Activated T-cell treated with anti-CD3 and anti-CD28 coated beads for 1 hour (primary cell): Measurements from ENCODE around the gene SVBP.
"Not testable (repeated sequence)": the region's sequence is repeated elsewhere in the genome, so short reads cannot be mapped to it uniquely, and the experiment has no call there.

ENCODE experiments used
- DNase-seq: peaks from one replicate; pipeline ENCODE4 v3.0.0-alpha.2; 2020; ENCODE audit warnings: low read depth

Gene SVBP

DNA sequence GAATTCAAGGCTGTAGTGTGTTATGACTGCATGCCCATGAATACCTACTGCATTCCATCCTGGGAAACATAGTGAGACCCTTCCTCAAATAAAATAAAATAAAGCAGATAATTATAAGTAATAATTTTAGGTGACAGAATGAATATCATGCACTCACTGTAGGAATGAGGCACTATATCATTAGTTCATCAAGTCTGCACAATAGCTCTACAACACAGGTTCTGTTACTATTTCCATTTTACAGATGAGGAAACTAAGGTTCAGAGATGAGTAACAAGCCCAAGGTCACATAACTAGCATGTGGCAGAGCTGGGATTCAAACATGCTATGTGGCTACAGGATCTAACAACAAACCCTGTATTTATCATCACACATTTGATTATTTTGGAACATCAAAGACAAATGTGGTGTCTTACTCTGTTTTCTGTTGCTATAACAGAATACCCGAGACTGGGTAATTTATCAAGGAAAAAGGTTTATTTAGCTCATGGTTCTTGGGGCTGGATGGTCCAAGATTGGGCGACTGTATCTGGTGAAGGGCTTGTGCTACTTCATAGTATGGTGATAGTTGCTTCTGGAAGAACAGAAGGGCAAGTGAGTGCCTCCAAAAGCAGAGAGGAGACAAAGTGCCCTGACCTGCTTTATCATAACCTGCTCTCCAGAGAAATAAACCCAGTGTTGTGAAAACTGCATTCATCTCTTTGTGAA, 24.4 kb upstream of the SVBP start:
- no peak for DNase-seq

DNA sequence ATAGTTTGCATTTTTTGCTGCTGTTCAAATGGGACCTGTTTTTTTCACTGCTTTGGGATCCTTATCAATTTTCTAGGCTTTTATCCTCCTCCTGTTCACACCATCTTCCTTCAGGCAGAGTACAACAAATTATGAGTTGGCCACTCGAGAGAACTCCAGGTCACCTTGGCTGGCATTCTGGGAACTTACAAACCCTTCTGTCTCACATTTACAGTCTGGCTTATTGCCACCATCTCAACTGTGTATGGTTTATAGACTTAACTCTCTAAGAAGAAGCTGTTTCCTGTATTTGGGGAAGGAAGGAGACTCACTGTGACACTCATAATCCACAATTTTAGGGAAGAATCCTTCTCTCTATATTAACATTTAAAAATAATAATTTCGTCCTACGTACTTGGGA, 23.8 kb upstream of the SVBP start:
- DNase-seq = no peak

DNA sequence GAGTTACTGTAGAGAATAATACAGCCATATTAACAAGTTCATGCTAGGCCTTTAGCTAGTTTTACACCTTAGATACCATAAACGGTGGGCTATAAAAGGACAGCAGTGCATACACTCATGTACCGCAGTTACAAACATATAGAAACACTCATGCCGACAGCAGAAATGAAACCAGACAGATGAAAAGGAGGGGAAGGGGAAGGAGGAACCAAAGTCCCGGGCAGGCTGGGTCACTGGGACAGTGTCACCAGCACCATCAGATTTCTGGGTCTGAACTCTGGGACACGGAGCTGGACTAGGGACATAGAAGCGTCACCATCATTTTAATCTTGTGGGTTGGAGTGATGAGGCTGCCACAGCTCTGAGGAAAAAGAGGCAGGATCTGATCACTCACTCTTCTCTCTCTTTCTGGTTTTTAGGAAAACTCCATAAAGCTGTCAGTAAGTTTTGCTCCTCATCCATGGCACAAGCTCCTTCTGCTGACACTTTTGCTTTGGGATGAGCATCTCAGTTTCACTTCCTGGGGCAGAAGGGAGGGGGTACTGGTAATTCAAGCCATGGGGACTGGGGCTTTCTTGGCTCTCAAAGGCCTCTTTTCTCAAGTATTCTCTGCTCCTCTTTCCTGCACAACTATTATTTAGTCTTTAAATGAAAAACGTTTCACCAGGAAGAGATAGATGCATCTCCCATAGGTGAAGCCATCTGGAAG, 21.4 kb upstream of the SVBP start:
- DNase-seq = no peak

DNA sequence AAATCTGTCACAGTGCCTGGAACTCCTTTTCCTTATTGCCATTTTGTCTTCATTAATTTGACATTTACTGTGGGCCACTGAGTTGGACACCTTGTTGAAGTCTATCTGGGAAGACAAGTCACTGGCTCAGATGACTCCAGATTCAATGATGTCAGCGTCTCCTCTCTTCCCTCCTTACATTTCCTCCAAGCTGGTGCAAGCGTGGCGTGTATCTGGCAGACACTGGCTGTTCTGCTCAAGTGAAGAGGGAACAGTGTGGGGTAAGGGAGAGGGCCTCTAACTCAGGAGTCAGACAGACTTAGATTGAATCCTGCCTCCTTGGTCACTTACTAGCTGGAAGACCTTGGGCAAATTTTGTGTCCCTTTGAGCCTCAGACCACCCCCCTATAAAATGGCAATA, 20.5 kb upstream of the SVBP start:
- no peak for DNase-seq

DNA sequence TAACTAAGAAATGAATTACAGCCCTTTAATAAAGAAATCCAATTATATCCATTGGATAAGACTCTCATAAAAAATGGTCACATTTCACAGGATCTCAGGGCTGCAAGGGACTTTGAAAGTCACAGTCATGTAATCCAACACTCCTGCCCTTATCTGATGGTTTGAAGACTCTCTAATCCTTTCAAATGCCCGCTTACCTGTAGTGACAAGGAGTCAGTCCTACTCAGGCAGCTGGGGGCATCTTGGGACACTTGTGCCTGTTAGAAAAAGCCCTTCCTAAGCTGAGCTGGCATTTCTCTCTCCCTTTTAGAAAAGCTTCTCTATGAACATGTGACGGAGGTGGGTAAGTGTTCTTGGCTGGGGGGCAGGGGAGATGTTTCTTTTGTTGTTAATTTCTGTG, 18.2 kb upstream of the SVBP start:
- no peak for DNase-seq

DNA sequence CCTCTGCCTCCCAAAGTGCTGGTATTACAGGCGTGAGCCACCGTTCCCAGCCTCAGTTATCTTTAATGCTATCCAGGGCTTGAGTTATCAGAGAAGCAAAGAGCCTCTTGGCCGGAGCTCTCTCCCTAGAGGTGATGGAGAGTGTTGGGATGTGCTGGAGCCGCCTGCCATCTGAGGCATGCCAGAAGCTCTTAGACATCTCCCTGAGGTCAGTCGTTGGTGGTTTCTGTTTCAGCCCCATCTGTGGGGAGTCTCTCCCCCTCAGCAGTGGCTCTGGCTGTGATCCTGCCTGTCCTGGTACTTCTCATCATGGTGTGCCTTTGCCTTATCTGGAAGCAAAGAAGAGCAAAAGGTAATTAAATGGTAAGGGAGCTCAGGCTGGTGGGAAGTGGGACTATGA, 17.6 kb upstream of the SVBP start:
- no peak for DNase-seq

DNA sequence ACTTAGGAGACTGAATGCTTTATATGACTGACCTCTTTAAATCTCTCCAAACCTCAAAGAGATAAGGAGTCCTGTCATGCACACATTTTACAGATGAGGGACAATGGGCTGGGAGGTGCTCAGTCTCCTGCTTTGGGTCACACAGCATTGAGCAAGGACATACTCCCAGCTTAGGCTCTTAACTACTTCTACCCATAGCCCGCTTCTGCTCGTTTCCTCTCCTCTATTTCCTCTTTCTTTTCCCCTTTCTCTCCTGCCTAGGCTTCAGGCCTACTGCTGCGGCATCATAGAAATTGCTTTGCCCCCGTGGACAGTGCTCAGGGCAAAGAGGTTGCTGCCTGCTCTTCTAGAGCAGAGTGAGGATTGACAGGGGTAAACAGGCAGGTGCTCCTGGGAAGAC, 16.8 kb upstream of the SVBP start:
- DNase-seq = no peak

DNA sequence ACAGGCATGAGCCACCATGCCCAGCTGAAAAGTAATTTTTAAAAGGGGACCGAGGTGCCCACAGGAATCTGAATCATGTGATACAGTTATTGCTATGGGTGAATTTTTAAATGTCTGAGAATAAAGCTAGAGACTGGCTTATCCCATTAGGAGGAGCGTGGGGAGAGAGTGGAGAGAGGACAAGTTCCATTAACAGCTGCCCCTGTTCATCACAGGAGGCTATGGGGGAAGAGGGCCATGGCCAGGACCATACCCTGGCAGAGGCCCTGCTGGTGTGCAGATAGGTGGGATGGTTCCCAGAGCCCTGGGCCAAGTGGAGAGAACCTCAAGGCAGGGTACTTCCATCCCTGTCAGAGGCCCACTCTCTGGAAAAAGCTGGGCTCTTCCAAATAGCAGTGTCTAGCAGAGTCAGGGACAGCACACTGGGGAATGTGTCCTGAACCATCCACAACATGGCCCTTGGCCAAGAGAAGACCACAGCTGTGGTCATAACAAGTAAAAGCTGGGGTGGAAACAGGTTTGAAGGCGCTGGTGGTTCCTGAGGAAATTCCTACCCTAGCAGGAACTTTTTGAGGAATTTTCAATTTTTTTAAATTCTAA, 15.5 kb upstream of the SVBP start:
- no peak for DNase-seq

DNA sequence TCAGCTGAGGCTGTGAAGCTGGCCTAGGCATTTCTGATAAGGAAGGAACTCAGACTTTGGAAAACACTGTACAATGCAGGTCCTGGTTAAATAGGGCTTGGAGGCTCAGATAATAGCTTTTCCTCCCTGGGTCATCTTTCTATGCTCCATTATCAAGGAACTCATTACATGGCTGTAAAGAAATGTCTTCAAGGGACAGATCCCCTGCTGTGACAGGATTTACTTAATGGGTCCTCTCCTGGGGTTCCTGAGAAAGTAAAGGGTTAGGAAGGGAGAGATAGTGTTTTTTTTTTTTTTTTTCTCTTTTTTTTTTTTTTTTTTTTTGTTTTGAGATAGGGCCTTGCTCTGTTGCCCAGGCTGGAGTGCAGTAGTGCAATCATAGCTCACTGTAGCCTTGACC, 14.1 kb upstream of the SVBP start:
- DNase-seq = no peak

DNA sequence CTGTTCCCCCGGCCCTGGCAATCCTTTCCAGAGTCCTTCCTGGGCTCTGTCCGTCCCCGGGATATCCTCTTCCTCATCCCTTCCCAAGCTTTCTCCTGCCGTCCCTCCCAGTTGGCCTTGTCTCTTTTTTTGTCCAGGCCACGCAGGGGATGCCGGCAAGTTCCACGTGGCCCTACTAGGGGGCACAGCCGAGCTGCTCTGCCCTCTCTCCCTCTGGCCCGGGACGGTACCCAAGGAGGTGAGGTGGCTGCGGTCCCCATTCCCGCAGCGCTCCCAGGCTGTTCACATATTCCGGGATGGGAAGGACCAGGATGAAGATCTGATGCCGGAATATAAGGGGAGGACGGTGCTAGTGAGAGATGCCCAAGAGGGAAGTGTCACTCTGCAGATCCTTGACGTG, 13.4 kb upstream of the SVBP start:
- DNase-seq = no peak

DNA sequence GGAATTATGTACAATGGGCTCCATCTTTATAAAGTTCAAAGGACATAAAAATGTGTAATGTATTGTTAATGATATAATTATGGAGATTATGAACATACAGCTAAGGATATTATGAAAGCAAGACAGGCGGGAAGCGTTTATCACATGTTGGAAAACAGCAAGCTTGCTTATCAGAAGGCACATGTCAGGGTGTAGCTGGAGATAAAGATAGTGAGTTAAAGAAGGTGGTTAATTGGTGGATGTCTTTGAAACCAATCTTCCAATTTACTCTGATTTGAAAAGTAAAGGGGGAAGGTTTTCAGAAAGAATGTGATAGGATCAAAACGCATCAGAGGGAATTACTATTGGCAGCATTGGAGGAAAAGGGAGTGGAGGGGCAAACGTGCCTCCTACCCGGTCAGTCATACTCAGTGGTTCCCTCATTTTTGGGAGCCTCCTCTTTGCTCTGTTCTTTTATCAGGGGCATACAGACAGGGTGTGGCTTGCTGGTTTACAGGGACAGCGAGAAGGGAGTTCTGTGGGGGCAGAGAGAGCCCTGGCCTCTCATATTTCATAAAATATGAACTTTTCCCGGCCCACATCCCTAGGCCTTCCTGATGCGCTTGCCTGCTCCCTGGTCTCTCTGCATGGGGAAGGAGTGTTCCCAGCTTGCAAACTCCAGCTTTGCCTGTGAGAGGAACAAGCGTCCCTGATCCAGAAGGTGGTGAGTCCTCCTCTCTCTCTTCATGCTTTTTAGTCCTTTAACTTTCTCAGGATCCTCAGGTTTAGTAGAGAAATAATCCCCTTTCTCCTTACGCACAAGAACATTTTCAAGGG, 8.0 kb upstream of the SVBP start:
- no peak for DNase-seq

DNA sequence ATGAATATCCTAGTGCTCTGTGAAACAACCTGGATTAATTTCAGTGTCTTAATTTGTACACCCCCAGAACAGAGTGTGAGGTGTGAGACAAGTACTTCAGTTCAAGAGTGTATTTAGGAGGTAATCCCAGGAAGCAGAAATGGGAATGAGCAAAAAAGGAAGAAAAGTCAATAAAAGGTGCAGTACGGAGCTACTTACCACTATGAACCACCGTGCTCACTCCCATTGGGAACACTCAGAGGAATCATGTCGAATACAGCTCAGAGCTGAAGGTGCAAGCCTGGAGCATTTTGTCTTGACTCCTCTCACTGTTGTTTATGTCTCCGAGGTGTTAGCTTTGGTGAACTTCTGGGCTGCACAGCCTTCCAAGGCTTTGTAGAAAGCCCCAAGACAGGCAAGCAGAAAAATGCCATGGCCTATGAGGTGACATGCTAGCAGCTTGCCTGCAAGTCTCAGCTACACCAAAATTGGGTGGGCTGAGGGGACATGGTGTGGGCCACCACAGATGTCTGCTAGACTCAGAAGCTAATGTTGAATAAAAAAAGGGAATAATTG, 7.4 kb upstream of the SVBP start:
- DNase-seq = no peak

DNA sequence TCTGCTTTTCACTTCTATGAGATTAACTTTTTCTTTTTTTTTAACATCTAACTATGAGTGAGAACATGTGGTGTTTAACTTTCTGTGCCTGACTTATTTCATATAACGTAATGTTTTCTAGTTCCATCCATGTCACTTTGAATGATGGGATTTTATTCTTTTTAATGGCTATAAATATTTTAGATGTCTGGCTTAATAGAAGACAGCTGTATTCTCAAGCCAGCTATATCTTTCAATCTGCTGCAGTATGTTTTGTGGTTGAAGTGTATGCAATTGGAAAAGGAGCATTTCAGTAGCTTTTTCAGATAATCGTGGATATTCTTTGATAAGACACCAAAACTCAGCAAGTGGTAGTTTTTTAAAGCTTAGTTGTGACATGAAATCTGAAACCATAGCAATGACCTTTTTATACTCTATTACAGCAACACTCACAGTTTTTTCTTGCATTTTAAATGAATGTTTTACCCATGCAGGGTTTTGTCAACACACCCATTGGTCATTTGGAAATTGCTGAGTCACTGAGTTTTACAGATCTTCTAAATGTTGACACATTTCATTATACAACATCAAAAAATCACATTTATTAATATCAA, 5.7 kb upstream of the SVBP start:
- no peak for DNase-seq

DNA sequence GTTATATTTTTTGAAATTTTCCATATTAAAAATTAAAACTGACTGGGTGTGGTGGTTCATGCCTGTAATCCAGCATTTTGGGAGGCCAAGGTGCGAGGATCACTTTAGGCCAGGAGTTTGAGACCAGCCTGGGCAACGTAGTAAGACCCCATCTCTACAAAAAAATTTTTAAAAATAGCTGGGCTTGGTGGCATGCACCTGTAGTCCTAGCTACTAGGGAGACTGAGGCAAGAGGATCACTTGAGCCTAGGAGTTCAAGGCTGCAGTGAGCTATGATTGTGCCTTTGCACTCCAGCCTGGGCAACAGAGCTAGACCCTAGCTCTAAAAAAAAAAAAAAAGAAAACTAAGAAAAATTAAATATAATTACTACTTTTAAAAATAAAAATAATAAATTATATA, 4.5 kb upstream of the SVBP start:
- no peak for DNase-seq

DNA sequence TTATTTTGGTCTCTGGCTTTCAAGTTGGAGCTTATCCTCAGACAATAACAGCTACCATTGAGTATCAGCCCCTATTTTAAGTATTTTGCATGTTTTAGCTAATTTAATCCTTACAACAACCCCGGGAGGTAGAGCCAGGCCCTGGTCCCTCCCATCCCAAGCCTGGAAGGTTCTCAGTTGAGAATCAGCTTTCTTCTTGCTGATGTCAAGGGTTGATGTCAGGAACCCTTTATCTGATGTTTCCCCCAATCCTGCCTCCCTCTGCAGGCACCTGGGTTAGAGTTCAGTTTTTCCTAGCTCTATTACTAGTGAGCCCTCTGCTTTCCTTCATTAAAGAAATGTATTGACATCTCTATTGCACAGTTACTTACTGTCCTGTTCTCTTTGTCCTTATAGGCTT, 3.6 kb upstream of the SVBP start:
- DNase-seq = no peak

DNA sequence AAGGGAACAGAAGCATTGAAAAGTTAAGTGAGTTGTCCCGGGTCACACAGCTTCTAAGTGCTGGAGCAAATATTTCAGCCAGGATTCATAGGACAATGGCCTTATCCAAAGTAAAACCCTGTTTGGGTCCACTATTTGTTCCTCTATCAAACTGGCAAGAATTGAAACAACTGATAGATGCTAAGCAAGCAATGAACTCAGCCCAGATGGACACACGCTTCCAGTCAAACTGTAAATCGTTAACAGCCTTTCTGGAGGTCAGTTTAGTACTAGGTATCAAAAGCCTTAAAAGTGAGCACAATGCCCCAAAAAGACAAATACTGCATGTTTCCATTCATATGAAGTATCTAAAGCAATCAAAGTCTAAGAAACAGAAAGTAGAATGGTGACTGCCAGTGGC, 779 bp upstream of the SVBP start:
- no peak for DNase-seq

DNA sequence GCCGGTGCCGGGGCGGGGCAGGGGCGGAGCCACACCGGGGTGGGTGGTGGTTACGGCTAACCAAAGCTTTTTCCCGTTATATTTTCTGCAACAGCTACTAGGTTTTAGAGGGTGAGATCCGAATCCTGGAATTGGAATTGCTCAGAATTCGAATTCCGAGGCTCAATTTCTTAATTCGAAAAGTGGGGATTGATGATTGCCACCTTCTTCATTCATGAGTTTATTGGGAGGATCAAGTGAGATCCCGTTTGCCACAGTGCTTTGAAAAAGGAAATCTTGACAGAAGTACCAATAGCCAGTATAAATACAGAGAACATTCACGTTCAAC, 207 bp upstream of the SVBP start:
- DNase-seq = no peak

DNA sequence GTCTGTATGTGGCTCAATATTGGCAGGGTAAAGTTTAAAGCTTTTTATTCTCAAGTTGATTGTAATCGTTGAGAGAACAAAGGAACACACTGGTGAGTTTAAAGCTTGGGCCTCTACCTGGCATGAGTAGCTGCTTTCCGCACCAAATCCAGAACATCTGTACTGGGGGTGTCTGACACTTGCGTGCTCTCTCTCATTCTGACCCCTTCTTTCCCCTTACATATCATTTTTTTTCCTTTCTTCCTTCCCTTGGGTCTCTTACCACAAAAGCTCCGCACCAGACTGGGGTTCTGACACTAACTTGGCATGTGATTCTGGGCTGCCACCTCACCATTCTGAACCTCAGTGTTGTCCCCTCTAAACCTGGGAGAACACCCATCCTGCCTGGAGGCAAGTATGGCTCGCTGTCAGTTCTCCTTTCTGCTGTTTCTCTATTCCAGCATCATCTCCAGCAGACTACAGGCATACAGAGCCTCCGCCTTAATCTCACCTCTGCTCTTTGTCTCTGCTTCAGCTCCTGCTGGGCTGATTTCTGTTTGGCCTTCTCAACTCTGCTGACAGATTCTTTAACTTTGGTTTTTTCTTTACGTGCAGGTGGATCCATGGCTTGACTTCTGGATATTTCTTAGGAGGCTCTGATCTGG, 1.1 kb downstream of the SVBP start:
- DNase-seq = no peak

DNA sequence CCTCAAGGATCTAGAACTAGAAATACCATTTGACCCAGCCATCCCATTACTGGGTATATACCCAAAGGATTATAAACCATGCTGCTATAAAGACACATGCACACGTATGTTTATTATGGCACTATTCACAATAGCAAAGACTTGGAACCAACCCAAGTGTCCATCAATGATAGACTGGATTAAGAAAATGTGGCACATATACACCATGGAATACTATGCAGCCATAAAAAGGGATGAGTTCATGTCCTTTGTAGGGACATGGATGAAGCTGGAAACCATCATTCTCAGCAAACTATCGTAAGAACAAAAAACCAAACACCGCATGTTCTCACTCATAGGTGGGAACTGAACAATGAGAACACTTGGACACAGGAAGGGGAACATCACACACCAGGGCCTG, 2.4 kb downstream of the SVBP start:
- DNase-seq = not testable (repeated sequence)

DNA sequence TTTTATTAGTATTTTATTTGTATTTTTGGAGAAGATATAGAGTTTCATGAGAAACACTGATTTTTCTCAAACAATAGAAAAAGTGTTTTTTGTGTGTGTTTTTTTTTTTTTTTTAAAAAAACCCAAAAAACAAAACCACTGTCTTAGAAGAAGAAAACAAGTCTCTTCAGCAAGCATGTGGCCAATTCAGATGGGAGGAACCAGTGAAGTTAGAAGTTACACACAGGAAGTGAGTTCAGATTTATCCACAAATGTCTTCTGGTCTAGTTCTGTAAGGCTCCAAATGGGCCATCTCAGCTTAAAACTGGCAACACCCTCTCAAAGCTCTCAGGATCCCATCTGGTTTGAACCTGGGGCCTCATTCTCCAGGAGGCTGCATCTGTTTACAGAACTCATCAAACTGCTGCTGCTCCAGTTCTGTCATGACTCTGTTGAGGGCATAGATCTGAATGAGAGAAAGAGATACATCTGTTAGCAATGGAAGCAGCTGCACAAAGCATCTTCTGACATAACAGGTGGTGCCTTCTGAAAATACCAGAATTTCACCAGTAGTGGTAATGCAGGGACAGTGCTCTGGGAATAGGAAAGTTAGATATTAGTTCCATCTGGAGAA, 10.0 kb downstream of the SVBP start:
- DNase-seq = no peak

DNA sequence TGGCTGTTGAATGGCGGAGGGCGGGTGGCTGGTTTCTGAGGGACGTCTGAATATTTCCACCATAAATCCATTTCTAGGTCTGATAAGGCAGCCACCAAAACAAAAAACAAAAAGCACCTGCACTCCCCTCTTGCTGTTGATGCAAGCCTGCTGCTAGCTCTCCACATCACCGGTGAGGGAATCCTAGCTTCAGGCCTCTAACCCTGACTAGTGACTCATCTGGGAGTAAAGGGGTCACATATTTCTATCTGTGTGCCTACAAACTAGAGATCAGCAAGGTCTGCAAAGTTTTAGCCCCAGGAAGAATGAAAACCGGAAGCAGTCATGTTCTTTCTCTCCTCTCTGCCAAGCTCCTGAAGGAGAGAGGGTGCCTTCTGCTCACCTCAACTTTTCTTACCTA, 10.6 kb downstream of the SVBP start:
- no peak for DNase-seq
